GM19239 (cell line): ENCODE data around the gene ZBTB39.

Source experiments
- DNase-seq: peaks from one replicate; pipeline ENCODE4 v3.0.0; 2011; ENCODE audit warnings: low spot score; ENCODE audit not compliant: insufficient read length
- FAIRE-seq: peaks from 2 replicates; lab custom pipeline; 2011; peaks lifted over from hg19 to GRCh38; lab: Jason Lieb, UNC

ZBTB39 gene

GRCh38 chr12:57004651-57005050, 1.7 kb downstream of the ZBTB39 start:
- DNase-seq (no peak), FAIRE-seq (no peak)

GRCh38 chr12:57003395-57003794, 3.0 kb downstream of the ZBTB39 start:
- DNase-seq (no peak), FAIRE-seq (no peak)

- peak; percentile 56 for DNase-seq
- peak; percentile 18 for FAIRE-seq
Measured at GRCh38 chr12:57001448-57001906, 4.9 kb downstream of the ZBTB39 start.

GRCh38 chr12:57000393-57000792, 6.0 kb downstream of the ZBTB39 start:
- no peak for DNase-seq

GRCh38 chr12:56999456-56999855, 6.9 kb downstream of the ZBTB39 start:
- no peak for FAIRE-seq
- no peak for DNase-seq

More at GRCh38 chr12:57000393-57000792, 6.0 kb downstream of the ZBTB39 start:
- FAIRE-seq = no peak

GRCh38 chr12:56998981-56999380, 7.4 kb downstream of the ZBTB39 start:
- DNase-seq = peak; percentile 68
- FAIRE-seq = peak; percentile 94

GRCh38 chr12:56998316-56998715, 8.0 kb downstream of the ZBTB39 start:
- no peak for FAIRE-seq

GRCh38 chr12:56996793-56997545, 9.4 kb downstream of the ZBTB39 start:
- DNase-seq = no peak
- no peak for FAIRE-seq

More at GRCh38 chr12:56998316-56998715, 8.0 kb downstream of the ZBTB39 start:
- DNase-seq = no peak

GRCh38 chr12:56995930-56996496, 10.3 kb downstream of the ZBTB39 start:
- DNase-seq (no peak), FAIRE-seq (no peak)

GRCh38 chr12:56995201-56995929, 11.0 kb downstream of the ZBTB39 start:
- FAIRE-seq (no peak), DNase-seq (no peak)

- DNase-seq = no peak
- FAIRE-seq = no peak
Measured at GRCh38 chr12:56994231-56994746, 12.1 kb downstream of the ZBTB39 start.

GRCh38 chr12:56993346-56993745, 13.0 kb downstream of the ZBTB39 start:
- FAIRE-seq = no peak
- DNase-seq = no peak

GRCh38 chr12:56991319-56992246, 14.8 kb downstream of the ZBTB39 start:
- FAIRE-seq (peak; percentile 76), DNase-seq (no peak)

- no peak for FAIRE-seq
- DNase-seq = no peak
Measured at GRCh38 chr12:56990648-56991318, 15.6 kb downstream of the ZBTB39 start.

- DNase-seq = no peak
- no peak for FAIRE-seq
Measured at GRCh38 chr12:56989861-56990610, 16.3 kb downstream of the ZBTB39 start.

GRCh38 chr12:56988207-56988739, 18.1 kb downstream of the ZBTB39 start:
- FAIRE-seq (no peak), DNase-seq (no peak)

- DNase-seq (peak; percentile 59), FAIRE-seq (no peak)
Measured at GRCh38 chr12:56987551-56988053, 18.7 kb downstream of the ZBTB39 start.

- FAIRE-seq (no peak), DNase-seq (no peak)
Measured at GRCh38 chr12:56987011-56987410, 19.3 kb downstream of the ZBTB39 start.
